ENCODE results near the gene FPR3. TPM values are rescaled to one million over a fixed set of nuclear protein-coding genes. Genes with fewer than 3 reads are reported as not detected.
"Not testable (repeated sequence)": the region's sequence is repeated elsewhere in the genome, so short reads cannot be mapped to it uniquely, and the experiment has no call there.

The FPR3 gene
- total and polyA plus RNA-seq, 7 donors: 1.6 to 25.9 (median 4.6) TPM

GRCh38 chr19:51761696-51762095, 33.3 kb upstream of the FPR3 start:
- WGBS, 2 donors: 86 to 89% methylated on average over 7 of the region's 7 CpGs
- H3K4me3 ChIP-seq: no peak overlapping the region
- TF ChIP-seq EP300 (IDR thresholded peaks at IDR 0.05) (no peak), POLR2AphosphoS5 (IDR thresholded peaks at IDR 0.05) (no peak), CTCF (IDR thresholded peaks at IDR 0.05) (no peak), POLR2A (IDR thresholded peaks at IDR 0.05) (no peak)
- H3K27me3 ChIP-seq: peaks cover 0 to 14% (median 0%) of the 10 kb centered on the region in 3 donors
- intact Hi-C loops (cut with DNase I): no loop called here
- no peaks in the 10 kb centered on the region for H3K9me3 ChIP-seq
- DNase-seq: no peak
- no peaks in the 10 kb centered on the region for H3K4me1 ChIP-seq
- no peaks in the 10 kb centered on the region for H3K36me3 ChIP-seq
- H3K27ac ChIP-seq: no peak overlapping the region

GRCh38 chr19:51765086-51765485, 29.9 kb upstream of the FPR3 start:
- Histone ChIP-seq H3K9me3 (no peaks in the 10 kb centered on the region), H3K4me3 (no peak overlapping the region), H3K4me1 (no peaks in the 10 kb centered on the region), H3K27me3 (peaks cover 0 to 14% (median 0%) of the 10 kb centered on the region in 3 donors), H3K27ac (no peak overlapping the region), H3K36me3 (no peaks in the 10 kb centered on the region)
- no peak for TF ChIP-seq POLR2AphosphoS5 (IDR thresholded peaks at IDR 0.05)
- 41 to 56% methylated on average over 5 of the region's 5 CpGs for WGBS, 2 donors
- DNase-seq: no peak
- intact Hi-C loops (cut with DNase I): no loop called here

DNA sequence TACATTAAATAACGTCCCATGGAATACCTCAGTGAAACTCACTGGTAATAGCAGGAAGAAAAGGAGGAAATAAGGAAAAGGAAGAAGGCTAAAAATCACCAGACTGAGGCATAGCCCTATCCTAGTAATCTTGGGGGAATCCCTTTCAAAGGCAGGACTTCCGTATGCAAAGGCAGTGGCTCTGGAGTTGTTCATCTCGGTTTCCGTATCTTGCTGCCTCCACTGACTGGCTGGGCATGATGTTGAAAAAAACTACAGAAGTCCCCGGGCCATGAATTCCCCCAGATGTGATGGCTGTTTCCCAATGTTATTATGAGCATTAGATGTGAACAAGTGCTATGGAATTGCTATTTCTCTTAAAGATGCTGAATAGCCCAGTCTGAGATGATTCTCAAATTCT, 28.5 kb upstream of the FPR3 start:
- intact Hi-C loops (cut with DNase I): no loop called here
- Histone ChIP-seq H3K27ac (no peak overlapping the region), H3K9me3 (no peaks in the 10 kb centered on the region), H3K4me3 (no peak overlapping the region), H3K36me3 (no peaks in the 10 kb centered on the region), H3K4me1 (no peaks in the 10 kb centered on the region), H3K27me3 (peaks cover 0 to 4% (median 0%) of the 10 kb centered on the region in 3 donors)
- TF ChIP-seq POLR2AphosphoS5 (IDR thresholded peaks at IDR 0.05): no peak
- 68 to 76% methylated on average over 5 of the region's 5 CpGs for WGBS, 2 donors
- no peak for DNase-seq

DNA sequence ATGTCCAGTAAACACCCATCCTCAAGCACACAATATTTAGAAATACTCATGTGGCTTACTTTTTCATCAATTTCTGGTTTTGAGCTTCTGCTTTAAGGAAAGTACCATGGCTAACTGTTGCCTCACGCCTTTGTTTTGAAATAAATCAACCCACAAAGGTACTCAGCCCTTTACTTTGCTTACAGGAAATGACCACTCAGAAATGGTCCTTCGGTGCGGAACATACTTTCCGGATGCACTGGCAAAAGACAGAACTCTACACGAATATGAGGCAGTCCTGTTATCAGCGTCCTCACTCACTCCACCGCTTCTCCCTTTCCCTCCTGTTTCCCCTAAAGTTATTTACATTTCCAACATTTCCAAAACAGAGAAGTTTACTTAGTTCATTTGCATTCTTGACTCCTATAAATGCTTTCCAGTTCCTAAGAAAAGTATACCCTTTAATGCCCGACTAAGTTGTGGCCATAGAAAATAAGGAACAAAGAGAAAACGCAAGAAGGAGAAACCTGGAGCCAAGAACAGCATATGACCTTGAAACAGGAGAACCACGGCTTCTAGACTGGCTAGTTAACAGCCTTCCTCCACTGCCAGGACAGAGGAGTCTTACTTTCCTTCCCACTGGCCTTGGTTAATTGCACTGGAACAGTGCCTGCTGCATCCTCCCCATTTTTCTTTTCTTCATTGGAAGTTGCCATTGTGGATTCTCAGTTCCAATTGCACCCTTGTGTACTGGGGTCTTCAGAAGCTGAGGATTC, 23.4 kb upstream of the FPR3 start:
- H3K4me3 ChIP-seq: no peak overlapping the region
- H3K27me3 ChIP-seq: no peaks in the 10 kb centered on the region
- H3K36me3 ChIP-seq: no peaks in the 10 kb centered on the region
- DNase-seq: no peak
- TF ChIP-seq EP300 (IDR thresholded peaks at IDR 0.05) (peak in 1 of 4 donors; percentile 4), CTCF (IDR thresholded peaks at IDR 0.05) (no peak), POLR2A (IDR thresholded peaks at IDR 0.05) (no peak), POLR2AphosphoS5 (IDR thresholded peaks at IDR 0.05) (no peak)
- no peak overlapping the region for H3K27ac ChIP-seq
- H3K9me3 ChIP-seq: no peaks in the 10 kb centered on the region
- no peaks in the 10 kb centered on the region for H3K4me1 ChIP-seq
- 26 to 55% methylated on average over 10 of the region's 10 CpGs for WGBS, 2 donors
- intact Hi-C loops (cut with DNase I): no loop called here

DNA sequence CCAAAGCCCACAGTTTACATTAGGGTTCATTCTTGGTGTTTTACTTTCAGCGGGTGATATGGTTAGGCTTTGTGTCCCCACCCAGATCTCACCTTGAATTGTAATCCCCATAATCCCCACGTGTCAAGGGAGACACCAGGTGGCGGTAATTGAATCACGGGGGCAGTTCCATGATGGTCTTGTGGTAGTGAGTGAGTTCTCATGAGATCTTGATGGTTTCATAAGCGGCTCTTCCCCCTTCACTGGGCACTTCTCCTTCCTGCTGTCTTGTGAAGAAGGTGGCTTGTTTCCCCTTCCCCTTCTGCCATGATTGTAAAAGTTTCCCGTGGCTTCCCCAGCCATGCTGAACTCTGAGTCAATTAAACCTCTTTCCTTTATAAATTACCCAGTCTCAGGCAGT, 22.0 kb upstream of the FPR3 start:
- 58 to 68% methylated on average over 6 of the region's 6 CpGs for WGBS, 2 donors

GRCh38 chr19:51776561-51776960, 18.4 kb upstream of the FPR3 start:
- WGBS, 2 donors: 96 to 97% methylated on average over 1 of the region's 1 CpG
- peaks cover 0 to 11% (median 5%) of the 10 kb centered on the region in 3 donors for H3K27me3 ChIP-seq
- H3K4me3 ChIP-seq: not testable (repeated sequence)

More for the DNA sequence above, 22.0 kb upstream of the FPR3 start:
- no peaks in the 10 kb centered on the region for H3K36me3 ChIP-seq
- intact Hi-C loops (cut with DNase I): no loop called here
- no peaks in the 10 kb centered on the region for H3K4me1 ChIP-seq
- TF ChIP-seq CTCF (IDR thresholded peaks at IDR 0.05) (no peak), POLR2AphosphoS5 (IDR thresholded peaks at IDR 0.05) (no peak), EP300 (IDR thresholded peaks at IDR 0.05) (no peak), POLR2A (IDR thresholded peaks at IDR 0.05) (no peak)
- no peak overlapping the region for H3K4me3 ChIP-seq
- DNase-seq: no peak
- H3K27me3 ChIP-seq: no peaks in the 10 kb centered on the region
- H3K9me3 ChIP-seq: no peaks in the 10 kb centered on the region
- H3K27ac ChIP-seq: no peak overlapping the region

More at GRCh38 chr19:51776561-51776960, 18.4 kb upstream of the FPR3 start:
- intact Hi-C loops (cut with DNase I); H3K9me3 ChIP-seq; DNase-seq; H3K36me3 ChIP-seq; H3K27ac ChIP-seq; H3K4me1 ChIP-seq: not testable (repeated sequence)

All from sigmoid colon (tissue), 7 donors.